Esophagus squamous epithelium (tissue), 4 donors: ENCODE results near the gene ADGRA3.

Experiments used
- CTCF ChIP-seq, 6 experiments: fragments of 450-650 bp in 4 of 6; fragments of 200-600 bp in 2 of 6; sonication (generic) in 2 of 6; IDR thresholded peaks; one replicate each; pipeline ENCODE4 v1.5.1; 2016 to 2019; ENCODE audit warnings: antibody characterized with exemption in 6 of 6, mild to moderate bottlenecking in 4 of 6, moderate library complexity in 4 of 6
- POLR2A ChIP-seq, 4 donors: fragments of 450-650 bp; IDR thresholded peaks; one replicate each; pipeline ENCODE4 v1.6.1; 2017; ENCODE audit warnings: antibody characterized with exemption in 4 of 4, mild to moderate bottlenecking in 4 of 4, moderate library complexity in 3 of 4

GRCh38 chr4:22482250-22483127 lies 33.4 kb downstream of the ADGRA3 start:
- TF ChIP-seq CTCF (IDR thresholded peaks at IDR 0.05) = no peak
- no peak for TF ChIP-seq POLR2A (IDR thresholded peaks at IDR 0.05)
